Measurements from ENCODE around the gene GPX2. TPM values are rescaled to one million over a fixed set of nuclear protein-coding genes. Genes with fewer than 3 reads are reported as not detected.

GPX2 gene
- total RNA-seq, 2 donors from 2014 or later = 2.6 to 3.7 TPM

DNA sequence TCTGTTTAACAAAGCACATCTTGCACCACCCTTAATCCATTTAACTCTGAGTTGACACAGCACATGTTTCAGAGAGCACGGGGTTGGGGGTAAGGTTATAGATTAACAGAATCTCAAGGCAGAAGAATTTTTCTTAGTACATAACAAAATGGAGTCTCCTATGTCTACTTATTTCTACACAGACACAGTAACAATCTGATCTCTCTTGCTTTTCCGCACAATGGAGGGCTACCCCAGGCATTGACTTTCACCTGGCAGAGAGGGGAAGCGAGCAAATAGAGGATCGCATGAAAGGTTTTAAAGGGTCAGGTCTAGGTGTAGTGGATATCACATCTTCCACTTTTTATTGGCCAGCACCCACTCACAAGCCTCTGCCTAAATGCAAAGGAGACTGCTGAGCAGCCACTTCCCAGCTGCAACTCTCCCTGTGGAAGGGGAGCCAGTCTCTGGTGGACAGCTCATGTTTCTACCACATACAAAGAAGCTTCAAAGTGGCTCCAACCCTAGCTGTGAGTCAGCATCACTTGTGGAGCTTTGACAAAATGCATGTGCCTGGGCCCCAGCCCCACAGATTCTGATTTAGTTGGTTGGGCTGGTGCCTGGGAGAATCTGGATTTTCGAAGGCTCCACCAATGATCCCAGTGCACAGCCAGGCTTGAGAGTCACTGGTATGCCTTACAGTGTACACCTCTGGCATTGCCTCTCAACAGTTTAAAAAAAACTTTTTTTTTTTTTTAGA, 37.0 kb upstream of the GPX2 start:
- no peak for DNase-seq
- H3K27me3 ChIP-seq (ENCODE audit: control insufficient read depth, insufficient read depth, low read length, poor library complexity, severe bottlenecking) = peaks cover 1% of the 10 kb centered on the region
- Mint-ChIP-seq H3K27ac (peak overlapping the region; percentile 92), H3K9me3 (no peaks in the 10 kb centered on the region), H3K36me3 (ENCODE audit: low read depth) (no peaks in the 10 kb centered on the region), H3K4me1 (peaks cover 23% of the 10 kb centered on the region), H3K27me3 (ENCODE audit: insufficient read depth) (peaks cover 7% of the 10 kb centered on the region), H3K4me3 (no peak overlapping the region)
- H3K9ac ChIP-seq (ENCODE audit: extremely low read depth, low read length, poor library complexity, severe bottlenecking) = peak overlapping the region; percentile 34
- no peaks in the 10 kb centered on the region for H3K9me3 ChIP-seq (ENCODE audit: control insufficient read depth, low read length)
- no peaks in the 10 kb centered on the region for H3K36me3 ChIP-seq (ENCODE audit: control insufficient read depth, insufficient read depth, low read length)
- no peak overlapping the region for H3K27ac ChIP-seq (ENCODE audit: low read depth, low read length)
- TF ChIP-seq, protein P1, sequence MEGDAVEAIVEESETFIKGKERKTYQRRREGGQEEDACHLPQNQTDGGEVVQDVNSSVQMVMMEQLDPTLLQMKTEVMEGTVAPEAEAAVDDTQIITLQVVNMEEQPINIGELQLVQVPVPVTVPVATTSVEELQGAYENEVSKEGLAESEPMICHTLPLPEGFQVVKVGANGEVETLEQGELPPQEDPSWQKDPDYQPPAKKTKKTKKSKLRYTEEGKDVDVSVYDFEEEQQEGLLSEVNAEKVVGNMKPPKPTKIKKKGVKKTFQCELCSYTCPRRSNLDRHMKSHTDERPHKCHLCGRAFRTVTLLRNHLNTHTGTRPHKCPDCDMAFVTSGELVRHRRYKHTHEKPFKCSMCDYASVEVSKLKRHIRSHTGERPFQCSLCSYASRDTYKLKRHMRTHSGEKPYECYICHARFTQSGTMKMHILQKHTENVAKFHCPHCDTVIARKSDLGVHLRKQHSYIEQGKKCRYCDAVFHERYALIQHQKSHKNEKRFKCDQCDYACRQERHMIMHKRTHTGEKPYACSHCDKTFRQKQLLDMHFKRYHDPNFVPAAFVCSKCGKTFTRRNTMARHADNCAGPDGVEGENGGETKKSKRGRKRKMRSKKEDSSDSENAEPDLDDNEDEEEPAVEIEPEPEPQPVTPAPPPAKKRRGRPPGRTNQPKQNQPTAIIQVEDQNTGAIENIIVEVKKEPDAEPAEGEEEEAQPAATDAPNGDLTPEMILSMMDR (conservative IDR thresholded peaks at IDR 0.05) = no peak
- H3K4me3 ChIP-seq (ENCODE audit: low read length) = peak overlapping the region; percentile 65
- 67 to 86% methylated on average over 1 to 4 of the region's 5 CpGs for WGBS, 2 experiments (ENCODE audit: insufficient coverage in 1 of 2, insufficient read length in 1 of 2)
- H3K4me1 ChIP-seq (ENCODE audit: control insufficient read depth, insufficient read depth, low read length) = peaks cover 4% of the 10 kb centered on the region

DNA sequence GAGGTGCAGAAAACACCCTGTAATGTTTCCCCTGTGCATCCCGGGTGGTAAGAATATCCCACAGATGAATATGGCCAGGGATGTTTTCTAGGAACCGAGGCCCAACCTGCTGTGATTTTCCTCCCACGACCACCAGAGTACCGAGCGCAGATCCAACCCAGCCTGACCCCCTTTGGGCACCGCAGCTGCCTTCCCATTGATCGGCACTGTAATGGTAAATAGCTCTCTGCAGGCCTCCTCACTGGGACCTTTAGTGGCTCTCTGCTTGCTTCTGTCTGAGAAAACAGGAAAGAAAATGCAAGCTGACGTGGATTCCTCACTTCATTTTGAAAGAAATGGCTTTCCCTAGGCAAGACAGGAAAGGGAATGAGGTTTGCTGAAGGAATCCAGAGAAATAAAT, 32.0 kb upstream of the GPX2 start:
- H3K9me3 Mint-ChIP-seq = no peaks in the 10 kb centered on the region
- no peak overlapping the region for H3K9ac ChIP-seq (ENCODE audit: extremely low read depth, low read length, poor library complexity, severe bottlenecking)
- H3K4me3 ChIP-seq (ENCODE audit: low read length) = no peak overlapping the region
- peak overlapping the region; percentile 87 for H3K27ac Mint-ChIP-seq
- H3K27me3 Mint-ChIP-seq (ENCODE audit: insufficient read depth) = peaks cover 2% of the 10 kb centered on the region
- WGBS, 2 experiments (ENCODE audit: insufficient coverage in 1 of 2, insufficient read length in 1 of 2) = 41 to 56% methylated on average over 8 of the region's 8 CpGs
- no peak overlapping the region for H3K27ac ChIP-seq (ENCODE audit: low read depth, low read length)
- DNase-seq = peak; percentile 83
- peaks cover 31% of the 10 kb centered on the region for H3K4me1 Mint-ChIP-seq
- no peak overlapping the region for H3K4me3 Mint-ChIP-seq
- TF ChIP-seq, protein P1 (conservative IDR thresholded peaks at IDR 0.05) = peak; percentile 21
- H3K9me3 ChIP-seq (ENCODE audit: control insufficient read depth, low read length) = no peaks in the 10 kb centered on the region
- H3K4me1 ChIP-seq (ENCODE audit: control insufficient read depth, insufficient read depth, low read length) = peaks cover 6% of the 10 kb centered on the region
- H3K36me3 ChIP-seq (ENCODE audit: control insufficient read depth, insufficient read depth, low read length) = no peaks in the 10 kb centered on the region
- H3K27me3 ChIP-seq (ENCODE audit: control insufficient read depth, insufficient read depth, low read length, poor library complexity, severe bottlenecking) = no peaks in the 10 kb centered on the region
- no peaks in the 10 kb centered on the region for H3K36me3 Mint-ChIP-seq (ENCODE audit: low read depth)

DNA sequence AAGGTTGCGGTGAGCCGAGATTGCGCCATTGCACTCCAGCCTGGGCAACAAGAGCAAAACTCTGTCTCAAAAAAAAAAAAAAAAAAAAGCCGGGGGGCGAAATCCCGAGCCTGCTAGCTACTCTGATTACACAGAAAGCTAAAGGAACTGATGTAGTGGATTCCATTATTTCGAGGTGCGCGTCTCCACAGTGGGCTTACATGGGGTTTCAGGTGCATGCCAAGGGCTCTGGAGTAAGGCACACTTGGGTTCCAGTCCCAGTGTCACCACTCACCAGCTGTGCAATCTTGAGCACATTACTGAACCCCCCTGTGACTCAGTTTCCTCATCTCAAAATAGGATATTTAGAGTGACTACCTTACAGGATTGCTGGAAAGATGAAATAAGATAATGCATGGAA, 31.3 kb upstream of the GPX2 start:
- Mint-ChIP-seq H3K27me3 (ENCODE audit: insufficient read depth) (peaks cover 2% of the 10 kb centered on the region), H3K36me3 (ENCODE audit: low read depth) (no peaks in the 10 kb centered on the region), H3K4me1 (peaks cover 35% of the 10 kb centered on the region), H3K9me3 (no peaks in the 10 kb centered on the region), H3K27ac (no peak overlapping the region), H3K4me3 (no peak overlapping the region)
- Histone ChIP-seq H3K9me3 (ENCODE audit: control insufficient read depth, low read length) (no peaks in the 10 kb centered on the region), H3K36me3 (ENCODE audit: control insufficient read depth, insufficient read depth, low read length) (no peaks in the 10 kb centered on the region), H3K4me3 (ENCODE audit: low read length) (no peak overlapping the region), H3K27ac (ENCODE audit: low read depth, low read length) (no peak overlapping the region), H3K9ac (ENCODE audit: extremely low read depth, low read length, poor library complexity, severe bottlenecking) (no peak overlapping the region), H3K4me1 (ENCODE audit: control insufficient read depth, insufficient read depth, low read length) (peaks cover 11% of the 10 kb centered on the region), H3K27me3 (ENCODE audit: control insufficient read depth, insufficient read depth, low read length, poor library complexity, severe bottlenecking) (no peaks in the 10 kb centered on the region)
- TF ChIP-seq, protein P1 (conservative IDR thresholded peaks at IDR 0.05) = no peak
- no peak for DNase-seq
- WGBS, 2 experiments (ENCODE audit: insufficient coverage in 1 of 2, insufficient read length in 1 of 2) = 91 to 98% methylated on average over 5 to 9 of the region's 9 CpGs

Measured in endodermal cell (in vitro differentiated cells).